ENCODE measurements around the gene ZKSCAN1.

DNA sequence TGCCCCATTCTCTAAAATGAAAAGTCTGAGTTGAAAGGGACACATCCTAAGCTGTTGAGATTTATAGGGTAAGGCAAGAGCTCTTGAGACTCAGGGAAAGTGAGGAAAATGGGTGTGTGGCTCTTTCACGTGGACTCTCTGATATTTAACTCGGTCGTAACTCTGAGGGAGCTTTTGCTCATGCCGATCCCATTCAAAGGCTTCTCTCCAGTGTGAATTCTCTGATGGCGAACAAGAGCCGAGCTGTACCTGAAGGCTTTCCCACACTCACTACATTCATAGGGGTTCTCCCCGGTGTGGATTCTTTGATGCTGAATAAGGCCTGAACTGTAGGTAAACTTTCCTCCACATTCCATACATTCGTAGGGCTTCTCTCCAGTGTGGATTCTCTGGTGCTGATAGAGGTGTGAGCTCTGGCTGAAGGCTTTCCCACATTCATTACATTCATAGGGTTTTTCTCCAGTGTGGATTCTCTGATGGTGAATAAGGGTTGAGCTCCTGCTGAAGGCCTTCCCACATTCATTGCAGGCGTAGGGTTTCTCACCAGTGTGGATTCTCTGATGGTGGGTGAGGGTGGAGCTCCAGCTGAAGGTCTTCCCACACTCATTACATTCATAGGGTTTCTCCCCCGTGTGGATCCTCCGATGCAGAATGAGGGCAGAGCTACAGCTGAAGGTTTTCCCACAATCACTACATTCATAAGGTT lies 55.8 kb downstream of the ZKSCAN1 start:
- TF ChIP-seq, protein P1, sequence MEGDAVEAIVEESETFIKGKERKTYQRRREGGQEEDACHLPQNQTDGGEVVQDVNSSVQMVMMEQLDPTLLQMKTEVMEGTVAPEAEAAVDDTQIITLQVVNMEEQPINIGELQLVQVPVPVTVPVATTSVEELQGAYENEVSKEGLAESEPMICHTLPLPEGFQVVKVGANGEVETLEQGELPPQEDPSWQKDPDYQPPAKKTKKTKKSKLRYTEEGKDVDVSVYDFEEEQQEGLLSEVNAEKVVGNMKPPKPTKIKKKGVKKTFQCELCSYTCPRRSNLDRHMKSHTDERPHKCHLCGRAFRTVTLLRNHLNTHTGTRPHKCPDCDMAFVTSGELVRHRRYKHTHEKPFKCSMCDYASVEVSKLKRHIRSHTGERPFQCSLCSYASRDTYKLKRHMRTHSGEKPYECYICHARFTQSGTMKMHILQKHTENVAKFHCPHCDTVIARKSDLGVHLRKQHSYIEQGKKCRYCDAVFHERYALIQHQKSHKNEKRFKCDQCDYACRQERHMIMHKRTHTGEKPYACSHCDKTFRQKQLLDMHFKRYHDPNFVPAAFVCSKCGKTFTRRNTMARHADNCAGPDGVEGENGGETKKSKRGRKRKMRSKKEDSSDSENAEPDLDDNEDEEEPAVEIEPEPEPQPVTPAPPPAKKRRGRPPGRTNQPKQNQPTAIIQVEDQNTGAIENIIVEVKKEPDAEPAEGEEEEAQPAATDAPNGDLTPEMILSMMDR (IDR thresholded peaks at IDR 0.05) = no peak
- TF ChIP-seq POLR2A (IDR thresholded peaks at IDR 0.05) = no peak

Measured in Peyer's patch (tissue), 4 donors.